Keratinocyte (primary cell): ENCODE measurements around the gene FHDC1. TPM values are rescaled to one million over a fixed set of nuclear protein-coding genes. Genes with fewer than 3 reads are reported as not detected.

ENCODE experiments used
- DNase-seq: peaks from one replicate; pipeline ENCODE4 v3.0.0-alpha.2; 2011; ENCODE audit warnings: low read depth, missing footprints, low spot score
- FAIRE-seq: peaks from 2 replicates; lab custom pipeline; 2011; peaks lifted over from hg19 to GRCh38; lab: Jason Lieb, UNC
- H2AFZ ChIP-seq: 2 replicates; pipeline ENCODE4 v1.6.0; 2012; ENCODE audit warnings: low read length, control low read depth, inconsistent platforms; ENCODE audit not compliant: control insufficient read depth
- H3K27ac ChIP-seq: 2 replicates; pipeline ENCODE4 v1.5.1; 2011; ENCODE audit warnings: low read length; ENCODE audit not compliant: control insufficient read depth, insufficient read depth
- H3K27me3 ChIP-seq: 3 replicates; pipeline ENCODE4 v1.6.0; 2011; ENCODE audit warnings: low read length; ENCODE audit not compliant: control insufficient read depth, insufficient read depth; ENCODE audit errors: extremely low read depth
- H3K36me3 ChIP-seq, 2 experiments: 2 replicates in 1 of 2; 3 replicates in 1 of 2; pipeline ENCODE4 v1.5.1; 2011; ENCODE audit warnings: low read length in 2 of 2, mild to moderate bottlenecking in 1 of 2; ENCODE audit not compliant: control insufficient read depth in 2 of 2, insufficient read depth in 2 of 2; ENCODE audit errors: extremely low read depth in 1 of 2
- H3K4me1 ChIP-seq: 3 replicates; pipeline ENCODE4 v1.5.1; 2011; ENCODE audit warnings: low read length; ENCODE audit not compliant: control insufficient read depth, insufficient read depth; ENCODE audit errors: extremely low read depth
- H3K4me2 ChIP-seq: 3 replicates; pipeline ENCODE4 v1.6.0; 2011; ENCODE audit warnings: low read depth, low read length; ENCODE audit not compliant: control insufficient read depth, insufficient read depth; ENCODE audit errors: extremely low read depth
- H3K4me3 ChIP-seq, 3 experiments: fragments of 200-600 bp in 1 of 3; sonication (generic) in 1 of 3; 2 replicates in 2 of 3; 3 replicates in 1 of 3; pipeline ENCODE4 v1.5.1; 2011 to 2016; ENCODE audit warnings: low read length in 3 of 3, mild to moderate bottlenecking in 3 of 3, control low read depth in 2 of 3, inconsistent platforms in 1 of 3, low read depth in 1 of 3, mixed read lengths in 1 of 3, mixed run types in 1 of 3, moderate library complexity in 1 of 3; ENCODE audit not compliant: control insufficient read depth in 2 of 3, insufficient read depth in 2 of 3; ENCODE audit errors: extremely low read depth in 1 of 3
- H3K79me2 ChIP-seq: 2 replicates; pipeline ENCODE4 v1.6.0; 2012; ENCODE audit warnings: low read length; ENCODE audit not compliant: control insufficient read depth, insufficient read depth
- H3K9ac ChIP-seq: 3 replicates; pipeline ENCODE4 v1.6.0; 2011; ENCODE audit warnings: low read length; ENCODE audit not compliant: control insufficient read depth, insufficient read depth; ENCODE audit errors: extremely low read depth
- H3K9me1 ChIP-seq: 3 replicates; pipeline ENCODE4 v1.6.0; 2011; ENCODE audit warnings: low read length; ENCODE audit not compliant: control insufficient read depth, insufficient read depth; ENCODE audit errors: extremely low read depth
- H3K9me3 ChIP-seq: 2 replicates; pipeline ENCODE4 v1.5.1; 2012; ENCODE audit warnings: low read depth, low read length; ENCODE audit not compliant: control insufficient read depth
- H4K20me1 ChIP-seq: 3 replicates; pipeline ENCODE4 v1.6.0; 2011; ENCODE audit warnings: low read length; ENCODE audit not compliant: control insufficient read depth, insufficient read depth; ENCODE audit errors: extremely low read depth
- CTCF ChIP-seq, 3 experiments: IDR thresholded peaks in 1 of 3; conservative IDR thresholded peaks in 1 of 3; optimal IDR thresholded peaks in 1 of 3; 2 replicates in 2 of 3; 3 replicates in 1 of 3; pipeline versions ENCODE3 to v1.5.1; 2011; ENCODE audit warnings: low read length in 3 of 3, mild to moderate bottlenecking in 3 of 3, moderate library complexity in 2 of 3, control low read depth in 1 of 3, inconsistent platforms in 1 of 3; ENCODE audit not compliant: insufficient read depth in 2 of 3; ENCODE audit errors: extremely low read depth in 1 of 3
- EZH2 ChIP-seq: IDR thresholded peaks from one replicate; pipeline ENCODE4 v1.6.1; 2012; ENCODE audit warnings: inconsistent platforms, mild to moderate bottlenecking, low read length, moderate library complexity
- dilution Hi-C: fragments of 300-500 bp; cut with MboI; formaldehyde crosslinking; loops from one replicate; pipeline ENCODE4 v1.7.0; 2020; ENCODE audit warnings: low sequenced_read_pairs; ENCODE audit not compliant: extremely low pct_ligation_motif_present
- polyA plus RNA-seq, 5 experiments: library from polyadenylated mRNA; depleted of rRNA in 3 of 5; stranded (reverse) in 3 of 5; stranded (forward) in 1 of 5; unstranded in 1 of 5; fragments of >200 nt; gene quantifications; 1 replicate in 1 of 5; 2 replicates in 3 of 5; 3 replicates in 1 of 5; pipeline versions ENCODE4 v1.2.1 to v1.2.3, GENCODE V29; 2011 to 2012; ENCODE audit warnings: missing spikeins in 2 of 5, low read depth in 1 of 5, low replicate concordance in 1 of 5

Gene FHDC1
- polyA plus RNA-seq, 1 donor (not counting 4 experiments of a cell fraction or from before 2014, with no cell fraction given): 1.6 TPM

GRCh38 chr4:152970102-152970820 lies 34.1 kb downstream of the FHDC1 start:
- Histone ChIP-seq H4K20me1 (no peaks in the 10 kb centered on the region), H3K4me3 (peak overlapping the region in 1 of 3 experiments; percentile 9), H3K79me2 (no peaks in the 10 kb centered on the region), H3K9me1 (no peaks in the 10 kb centered on the region), H2AFZ (peak overlapping the region; percentile 27), H3K36me3 (peaks cover 1 to 7% of the 10 kb centered on the region in 2 experiments), H3K4me2 (peak overlapping the region; percentile 68), H3K27me3 (no peaks in the 10 kb centered on the region), H3K9me3 (no peaks in the 10 kb centered on the region), H3K4me1 (peaks cover 56% of the 10 kb centered on the region), H3K27ac (peak overlapping the region; percentile 88), H3K9ac (peak overlapping the region; percentile 55)
- TF ChIP-seq CTCF (optimal IDR thresholded peaks at IDR 0.05 in 1 of 3, IDR thresholded peaks at IDR 0.05 in 1 of 3, conservative IDR thresholded peaks at IDR 0.05 in 1 of 3; ENCODE audit: extremely low read depth in 1 of 3, insufficient read depth in 2 of 3, low read length in 3 of 3) (no peak), EZH2 (no peak)
- dilution Hi-C loops: no loop called here
- DNase-seq (peak; percentile 84), FAIRE-seq (peak; percentile 90)

GRCh38 chr4:152971053-152971452 lies 34.9 kb downstream of the FHDC1 start:
- H3K79me2 ChIP-seq: no peaks in the 10 kb centered on the region
- no peak overlapping the region for H3K4me3 ChIP-seq
- no peaks in the 10 kb centered on the region for H3K9me1 ChIP-seq
- no peak overlapping the region for H2AFZ ChIP-seq
- H3K4me1 ChIP-seq: peaks cover 56% of the 10 kb centered on the region
- no peak for TF ChIP-seq CTCF (optimal IDR thresholded peaks at IDR 0.05 in 1 of 3, IDR thresholded peaks at IDR 0.05 in 1 of 3, conservative IDR thresholded peaks at IDR 0.05 in 1 of 3; ENCODE audit: extremely low read depth in 1 of 3, insufficient read depth in 2 of 3, low read length in 3 of 3)
- no peaks in the 10 kb centered on the region for H3K27me3 ChIP-seq
- peak overlapping the region; percentile 88 for H3K27ac ChIP-seq
- no peaks in the 10 kb centered on the region for H3K9me3 ChIP-seq
- peak overlapping the region; percentile 26 for H3K9ac ChIP-seq
- no peak for DNase-seq
- H3K4me2 ChIP-seq: peak overlapping the region; percentile 33
- peaks cover 1 to 7% of the 10 kb centered on the region in 2 experiments for H3K36me3 ChIP-seq
- dilution Hi-C loops: no loop called here
- H4K20me1 ChIP-seq: no peaks in the 10 kb centered on the region
- no peak for FAIRE-seq
